RKO (cell line): ENCODE measurements around the gene ZNF304.
"Not testable (repeated sequence)": the region's sequence is repeated elsewhere in the genome, so short reads cannot be mapped to it uniquely, and the experiment has no call there.

ENCODE experiments used
- DNase-seq: peaks from one replicate; pipeline ENCODE4 v3.0.0-alpha.2; 2016; ENCODE audit warnings: low spot score

The ZNF304 gene

GRCh38 chr19:57362419-57362818, 11.3 kb downstream of the ZNF304 start:
- no peak for DNase-seq

DNA sequence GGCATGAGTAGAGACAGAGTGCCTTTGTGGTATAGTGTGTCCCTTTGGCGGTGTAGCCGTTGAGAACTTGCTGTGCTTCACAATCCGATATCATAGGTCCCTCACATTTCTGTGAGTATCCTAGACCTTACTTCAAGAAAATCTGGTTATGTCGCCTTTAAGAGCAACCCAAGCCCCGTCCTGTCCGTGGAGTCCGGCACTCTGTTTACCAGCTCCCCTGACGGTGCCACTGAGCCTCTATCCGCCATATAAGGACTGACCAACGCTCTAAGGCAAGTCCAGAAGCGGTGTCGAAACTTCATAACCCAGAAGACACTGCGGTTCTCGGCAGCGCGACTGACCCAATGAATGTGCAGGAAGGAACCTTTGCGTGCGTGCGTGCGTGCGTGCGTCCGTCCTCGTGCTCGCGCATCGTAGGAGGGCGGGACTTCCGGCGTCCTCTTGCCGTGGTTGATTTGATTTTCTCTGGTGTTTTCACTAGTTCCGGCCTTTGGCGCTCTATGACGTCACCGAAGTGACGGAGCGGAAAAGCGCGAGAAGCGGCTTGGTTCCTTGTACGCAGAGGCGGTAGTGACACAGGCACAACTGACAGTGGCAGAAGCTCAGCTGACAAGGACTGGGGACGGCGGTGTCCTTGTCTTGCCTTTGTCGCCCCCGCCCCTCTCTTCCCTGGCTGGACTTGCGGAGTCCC, 12.1 kb downstream of the ZNF304 start, which contains the start of the genes TRAPPC2B and ZNF547:
TRAPPC2B (plus strand) TSS at position 555 of the 691 bp plus-strand sequence. CDS start 1,283 bp downstream, outside the sequence.
ZNF547 (plus strand) TSS at position 555 of the 691 bp plus-strand sequence. CDS start 5,005 bp downstream, outside the sequence.
- peak; percentile 100 for DNase-seq

DNA sequence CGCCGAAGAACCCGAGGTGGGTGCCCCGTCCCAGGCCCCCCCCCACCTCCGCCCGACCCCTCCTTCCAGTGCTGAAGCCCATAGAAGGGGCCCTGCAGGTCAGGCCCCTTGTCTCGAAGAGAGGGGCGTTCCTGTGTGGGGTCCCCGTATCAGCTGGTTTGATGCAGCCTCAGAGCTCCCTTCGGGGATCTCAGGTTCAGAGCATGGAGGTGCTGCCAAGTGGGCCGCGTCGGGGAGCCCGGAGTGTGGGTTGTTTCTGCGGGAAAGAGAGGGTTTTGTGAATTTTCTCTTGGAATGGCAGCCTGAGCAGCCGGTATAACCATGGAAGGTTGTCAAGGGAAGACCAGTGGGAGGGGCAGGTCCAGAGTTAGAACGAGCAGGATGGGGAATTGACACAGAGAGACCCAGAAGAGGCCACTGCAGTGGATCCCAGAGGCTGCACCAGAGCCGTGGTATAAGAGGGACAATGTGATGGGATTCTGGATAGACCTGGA, 12.7 kb downstream of the ZNF304 start:
- DNase-seq = peak; percentile 22

- no peak for DNase-seq
Measured at GRCh38 chr19:57366776-57367175, 15.7 kb downstream of the ZNF304 start.

DNA sequence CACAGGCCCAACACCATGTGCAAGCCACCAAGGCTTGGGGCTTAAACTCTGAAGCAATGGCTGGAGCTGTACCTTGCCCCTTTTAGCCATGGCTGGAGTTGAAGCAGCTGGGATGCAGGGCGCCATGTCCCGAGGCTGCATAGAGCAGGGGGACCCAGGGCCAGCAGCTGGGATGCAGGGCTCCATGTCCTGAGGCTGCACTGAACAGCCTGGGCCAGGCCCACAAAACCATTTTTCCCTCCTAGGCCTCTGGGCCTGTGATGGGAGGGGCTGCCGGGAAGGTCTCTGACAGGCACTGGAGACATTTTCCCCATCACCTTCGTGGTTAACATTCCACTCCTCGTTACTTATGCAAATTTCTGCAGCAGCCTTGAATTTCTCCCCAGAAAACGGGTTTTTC, 23.1 kb downstream of the ZNF304 start:
- DNase-seq = no peak

- not testable (repeated sequence) for DNase-seq
Measured at GRCh38 chr19:57374647-57375046, 23.6 kb downstream of the ZNF304 start.

DNA sequence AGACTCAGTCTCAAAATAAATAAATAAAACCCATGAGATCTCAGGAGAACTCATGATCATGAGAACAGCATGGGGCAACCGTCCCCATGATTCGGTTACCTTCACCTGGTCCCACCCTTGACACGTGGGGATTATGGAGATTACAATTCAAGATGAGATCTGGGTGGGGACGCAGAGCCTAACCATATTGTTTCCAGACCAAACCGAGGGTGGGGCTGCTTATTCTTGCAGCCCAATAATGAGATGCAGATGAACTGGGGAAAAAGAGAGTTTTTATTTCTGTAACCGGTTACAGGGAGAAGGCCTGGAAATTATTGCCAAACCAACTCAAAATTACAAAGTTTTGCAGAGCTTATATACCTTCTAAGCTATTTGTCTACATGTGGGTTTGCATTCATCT, 25.1 kb downstream of the ZNF304 start:
- DNase-seq = no peak

- no peak for DNase-seq
Measured at GRCh38 chr19:57377498-57378146, 26.6 kb downstream of the ZNF304 start.

DNA sequence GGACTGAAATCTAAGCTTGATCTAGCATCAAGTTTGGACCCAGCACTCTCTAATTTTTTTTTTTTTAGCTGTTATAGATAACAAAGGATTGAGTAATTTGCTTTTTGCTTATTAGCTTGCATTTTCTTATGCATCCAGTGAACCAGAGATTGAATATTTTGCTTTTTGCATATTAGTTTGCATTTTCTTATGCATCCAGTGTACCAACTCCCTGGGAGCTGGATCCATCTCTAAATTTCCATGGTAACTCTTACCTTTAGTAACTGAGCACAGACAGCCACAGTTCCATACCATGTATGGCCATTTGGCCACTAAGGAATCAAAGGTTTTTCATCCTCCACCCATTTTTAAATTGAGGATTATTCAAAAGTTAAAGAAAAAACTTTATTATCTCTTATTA, 29.9 kb downstream of the ZNF304 start:
- no peak for DNase-seq

DNA sequence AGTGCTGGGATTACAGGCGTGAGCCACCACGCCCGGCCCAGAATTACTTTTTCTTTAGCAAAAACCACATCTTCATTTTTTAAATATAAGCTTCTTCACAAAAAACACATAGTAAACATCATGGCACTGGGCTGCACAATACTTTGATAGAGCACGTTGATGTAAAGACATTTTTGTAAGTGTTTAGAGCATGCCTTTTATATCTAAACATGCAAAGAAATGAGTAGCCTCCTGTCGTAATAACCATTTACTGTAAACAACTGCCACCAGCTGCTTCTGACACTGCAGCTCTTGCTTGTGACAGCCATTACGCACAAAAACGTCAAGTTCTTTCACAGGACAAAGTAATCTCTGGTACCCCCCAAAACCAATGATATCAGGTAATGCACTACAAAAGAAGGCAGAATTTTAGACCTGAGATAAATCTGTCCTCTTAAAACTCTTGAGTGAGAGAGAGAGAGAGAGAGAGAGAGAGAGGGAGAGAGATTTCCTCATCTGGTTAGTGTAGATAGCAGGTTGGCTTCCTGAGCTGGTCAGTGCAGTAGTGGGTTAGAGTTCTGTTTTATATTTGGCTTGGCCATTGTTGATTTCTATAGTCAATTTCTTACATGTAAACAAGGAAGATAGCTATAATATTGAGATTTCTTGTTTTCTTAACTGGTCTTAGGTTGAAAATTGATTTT, 31.9 kb downstream of the ZNF304 start:
- DNase-seq = no peak

DNA sequence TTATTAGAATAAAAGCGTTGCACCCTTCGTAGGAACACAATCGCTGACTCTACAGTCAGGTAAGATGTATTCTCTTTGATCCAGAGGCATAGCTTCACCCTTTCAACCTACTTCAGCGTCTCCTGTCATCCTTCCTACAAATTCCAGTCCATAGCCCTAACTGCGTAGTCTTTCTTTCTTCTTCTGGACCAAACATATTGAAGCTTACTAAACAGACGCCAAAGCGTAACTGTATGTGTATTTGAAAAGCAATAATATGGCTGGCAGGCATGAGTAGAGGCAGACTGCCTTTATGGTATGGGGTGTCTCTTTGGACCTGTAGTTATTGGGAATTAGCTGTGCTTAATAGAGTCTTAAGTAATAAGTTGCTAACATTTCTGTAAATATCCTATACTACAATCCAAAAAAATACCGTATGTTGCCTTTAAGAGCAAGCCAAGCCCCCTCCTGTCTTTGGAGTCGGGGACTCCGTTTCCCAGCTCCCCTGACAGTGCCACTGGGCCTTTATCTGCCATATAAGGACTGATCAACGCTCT, 38.2 kb downstream of the ZNF304 start:
- DNase-seq = no peak

DNA sequence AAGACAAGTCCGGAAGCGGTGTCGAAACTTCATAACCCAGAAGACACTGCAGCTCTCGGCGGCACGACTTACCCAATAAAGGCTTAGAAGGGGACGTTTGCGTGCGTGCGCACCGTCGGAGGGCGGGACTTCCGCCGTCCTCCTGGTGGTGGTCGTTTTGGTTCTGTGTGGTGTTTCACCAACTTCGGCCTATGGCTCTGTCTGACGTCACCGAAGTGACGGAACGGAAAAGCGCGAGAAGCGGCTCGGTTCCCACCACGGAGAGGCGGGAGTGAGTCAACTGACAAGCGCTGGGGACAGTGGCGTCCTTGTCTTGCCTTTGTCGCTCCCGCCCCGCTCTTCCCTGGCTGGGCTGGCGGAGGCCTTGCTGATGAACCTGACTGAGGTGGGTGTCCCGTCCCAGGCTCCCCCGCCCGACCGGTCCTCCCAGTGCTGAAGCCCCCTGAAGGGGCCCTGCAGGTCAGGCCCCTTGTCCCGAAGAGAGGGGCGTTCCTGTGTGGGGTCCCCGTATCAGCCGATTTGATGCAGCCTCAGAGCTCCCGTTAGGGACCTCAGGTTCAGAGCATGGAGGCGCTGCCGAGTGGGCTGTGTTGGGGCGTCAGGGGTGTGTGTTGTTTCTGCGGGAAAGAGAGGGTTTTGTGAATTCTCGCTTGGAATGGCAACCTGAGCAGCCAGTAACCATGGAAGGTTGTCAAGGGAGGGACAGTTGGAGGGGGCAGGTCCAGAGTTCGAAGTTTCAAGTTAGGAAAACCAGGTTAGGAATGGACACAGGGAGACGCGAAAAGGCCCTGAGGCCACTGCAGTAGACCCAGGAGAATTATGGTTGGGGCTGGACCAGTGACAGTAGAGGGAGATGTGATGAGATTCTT, 38.9 kb downstream of the ZNF304 start, which contains the start of gene ZNF548:
ZNF548 (plus strand) TSS at position 125 of the 869 bp plus-strand sequence; CDS start at position 371, 246 bp downstream.
- peak; percentile 99 for DNase-seq

- DNase-seq = no peak
Measured at GRCh38 chr19:57395710-57396109, 44.6 kb downstream of the ZNF304 start.

GRCh38 chr19:57398868-57399267, 47.8 kb downstream of the ZNF304 start:
- DNase-seq = no peak

DNA sequence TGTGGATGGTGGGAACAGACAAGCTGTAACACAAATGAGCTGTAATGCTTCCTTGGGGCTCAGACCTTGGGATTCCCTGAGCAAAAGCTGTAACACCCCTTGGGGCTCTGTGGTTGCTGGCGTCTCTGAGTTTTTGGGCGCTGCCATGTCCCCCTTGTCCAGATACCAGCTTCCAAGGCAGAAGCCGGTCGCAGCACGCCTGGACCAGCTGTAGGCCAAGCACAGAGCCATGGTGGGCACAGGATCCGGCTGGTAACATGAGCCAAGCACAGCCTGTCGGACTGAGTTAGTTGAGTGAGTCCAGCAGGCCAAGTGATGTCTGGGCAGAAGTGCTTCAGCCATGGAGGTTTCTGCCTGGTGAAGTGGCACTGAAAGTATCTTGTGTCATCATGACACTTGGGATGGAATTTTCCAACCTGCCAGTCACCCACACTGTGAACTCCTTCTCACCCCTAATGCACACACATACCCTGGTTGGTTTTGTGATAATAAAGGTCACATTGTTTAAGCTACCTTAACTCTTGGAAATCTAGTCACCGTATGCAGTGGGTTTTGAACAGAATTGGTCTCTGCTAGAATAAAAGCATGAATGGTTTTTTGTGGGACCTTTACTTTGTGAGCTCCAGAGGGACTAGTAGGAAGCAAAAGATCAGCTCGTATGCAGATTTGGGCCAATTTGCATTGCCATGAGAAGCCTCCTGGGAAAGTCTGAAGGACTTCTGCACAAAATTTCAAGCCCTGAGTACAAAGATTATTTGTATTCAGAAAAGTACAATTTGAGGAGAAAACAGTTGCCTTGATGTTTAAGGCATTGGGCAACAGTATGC, 52.9 kb downstream of the ZNF304 start:
- DNase-seq = no peak

- DNase-seq = peak; percentile 70
Measured at GRCh38 chr19:57406516-57407123, 55.5 kb downstream of the ZNF304 start.
